Peyer's patch (tissue), 4 donors: ENCODE results near the gene AHI1. TPM values are rescaled to one million over a fixed set of nuclear protein-coding genes. Genes with fewer than 3 reads are reported as not detected.
"Not testable (repeated sequence)": the region's sequence is repeated elsewhere in the genome, so short reads cannot be mapped to it uniquely, and the experiment has no call there.

Experiments used
- DNase-seq, 3 donors: peaks; one replicate each; pipeline ENCODE4 v3.0.0-alpha.2; 2017 to 2019
- H3K27ac ChIP-seq, 4 donors: fragments of 200-600 bp; sonication (generic); one replicate each; pipeline ENCODE4 v1.5.1; 2016 to 2019
- H3K27me3 ChIP-seq, 2 donors: fragments of 200-600 bp; sonication (generic); one replicate each; pipeline ENCODE4 v1.5.1; 2019
- H3K36me3 ChIP-seq, 3 donors: fragments of 200-600 bp; sonication (generic); one replicate each; pipeline ENCODE4 v1.5.1; 2016 to 2019
- H3K4me1 ChIP-seq, 4 donors: fragments of 200-600 bp; sonication (generic); one replicate each; pipeline ENCODE4 v1.5.1; 2016 to 2019
- H3K4me3 ChIP-seq, 4 donors: fragments of 200-600 bp; sonication (generic); 1 replicate in 3 of 4; 2 replicates in 1 of 4; pipeline ENCODE4 v1.5.1; 2016 to 2019; ENCODE audit warnings: mild to moderate bottlenecking in 1 of 4
- H3K9me3 ChIP-seq, 4 donors: fragments of 200-600 bp; sonication (generic); one replicate each; pipeline ENCODE4 v1.5.1; 2016 to 2019; ENCODE audit warnings: mild to moderate bottlenecking in 1 of 4
- CTCF ChIP-seq, 6 experiments: fragments of 450-650 bp in 4 of 6; fragments of 200-600 bp in 2 of 6; sonication (generic) in 1 of 6; IDR thresholded peaks; one replicate each; pipeline ENCODE4 v1.5.1; 2017 to 2019; ENCODE audit warnings: antibody characterized with exemption in 6 of 6, mild to moderate bottlenecking in 3 of 6, moderate library complexity in 1 of 6
- POLR2A ChIP-seq, 2 donors: fragments of 450-650 bp; IDR thresholded peaks; one replicate each; pipeline ENCODE4 v1.5.1; 2017; ENCODE audit warnings: antibody characterized with exemption in 2 of 2, mild to moderate bottlenecking in 2 of 2, moderate library complexity in 2 of 2
- total RNA-seq, 4 donors: library from RNA; depleted of rRNA; stranded (reverse); fragments of >200 nt; gene quantifications; one replicate each; pipeline ENCODE4 v1.1.0, GENCODE V29; 2016

AHI1 gene
- total RNA-seq, 4 donors from 2014 or later: 4.4 to 141 (median 17.6) TPM

- H3K36me3 ChIP-seq: no peaks in the 10 kb centered on the region
- no peak for DNase-seq
- TF ChIP-seq POLR2A (IDR thresholded peaks at IDR 0.05) (no peak), CTCF (IDR thresholded peaks at IDR 0.05) (no peak)
- no peaks in the 10 kb centered on the region for H3K27me3 ChIP-seq
- no peaks in the 10 kb centered on the region for H3K9me3 ChIP-seq
- no peak overlapping the region for H3K4me3 ChIP-seq
- no peak overlapping the region for H3K27ac ChIP-seq
- H3K4me1 ChIP-seq: peaks cover 0 to 13% (median 0%) of the 10 kb centered on the region in 4 donors
These were observed 243.1 kb downstream of the AHI1 start for GRCh38 chr6:135254471-135254870.

- H3K36me3 ChIP-seq: no peaks in the 10 kb centered on the region
- DNase-seq: peak in 1 of 3 donors; percentile 51
- TF ChIP-seq POLR2A (IDR thresholded peaks at IDR 0.05): no peak
- TF ChIP-seq CTCF (IDR thresholded peaks at IDR 0.05): no peak
- H3K9me3 ChIP-seq: no peaks in the 10 kb centered on the region
- no peaks in the 10 kb centered on the region for H3K27me3 ChIP-seq
- H3K4me1 ChIP-seq: peaks cover 0 to 5% (median 0%) of the 10 kb centered on the region in 4 donors
- H3K4me3 ChIP-seq: no peak overlapping the region
- peak overlapping the region in 2 of 4 donors; percentile 5 to 53 for H3K27ac ChIP-seq
These were observed 245.8 kb downstream of the AHI1 start for GRCh38 chr6:135251498-135252441.

GRCh38 chr6:135250751-135251497, 246.6 kb downstream of the AHI1 start:
- no peak for TF ChIP-seq POLR2A (IDR thresholded peaks at IDR 0.05)
- no peak for TF ChIP-seq CTCF (IDR thresholded peaks at IDR 0.05)
- H3K36me3 ChIP-seq: no peaks in the 10 kb centered on the region
- no peaks in the 10 kb centered on the region for H3K27me3 ChIP-seq
- peak overlapping the region in 2 of 4 donors; percentile 5 to 53 for H3K27ac ChIP-seq
- no peak overlapping the region for H3K4me3 ChIP-seq
- no peak for DNase-seq
- H3K9me3 ChIP-seq: no peaks in the 10 kb centered on the region
- H3K4me1 ChIP-seq: peaks cover 0 to 4% (median 0%) of the 10 kb centered on the region in 4 donors

- no peaks in the 10 kb centered on the region for H3K36me3 ChIP-seq
- TF ChIP-seq CTCF (IDR thresholded peaks at IDR 0.05) (no peak), POLR2A (IDR thresholded peaks at IDR 0.05) (no peak)
- no peaks in the 10 kb centered on the region for H3K27me3 ChIP-seq
- H3K4me1 ChIP-seq: peaks cover 0 to 4% (median 0%) of the 10 kb centered on the region in 4 donors
- H3K27ac ChIP-seq: peak overlapping the region in 1 of 4 donors; percentile 53
- no peak for DNase-seq
- H3K9me3 ChIP-seq: no peaks in the 10 kb centered on the region
- H3K4me3 ChIP-seq: no peak overlapping the region
These were observed 247.3 kb downstream of the AHI1 start for GRCh38 chr6:135250234-135250633.

GRCh38 chr6:135246412-135247012, 251.0 kb downstream of the AHI1 start:
- not testable (repeated sequence) for DNase-seq, H3K27me3 ChIP-seq, H3K27ac ChIP-seq

More at GRCh38 chr6:135246412-135247012, 251.0 kb downstream of the AHI1 start:
- not testable (repeated sequence) for H3K9me3 ChIP-seq, H3K36me3 ChIP-seq, H3K4me1 ChIP-seq, H3K4me3 ChIP-seq
